ENCODE measurements around the gene FRAS1.
A peak's percentile ranks its signal among the peaks of the same experiment; 100 is the strongest.

Gene FRAS1

DNA sequence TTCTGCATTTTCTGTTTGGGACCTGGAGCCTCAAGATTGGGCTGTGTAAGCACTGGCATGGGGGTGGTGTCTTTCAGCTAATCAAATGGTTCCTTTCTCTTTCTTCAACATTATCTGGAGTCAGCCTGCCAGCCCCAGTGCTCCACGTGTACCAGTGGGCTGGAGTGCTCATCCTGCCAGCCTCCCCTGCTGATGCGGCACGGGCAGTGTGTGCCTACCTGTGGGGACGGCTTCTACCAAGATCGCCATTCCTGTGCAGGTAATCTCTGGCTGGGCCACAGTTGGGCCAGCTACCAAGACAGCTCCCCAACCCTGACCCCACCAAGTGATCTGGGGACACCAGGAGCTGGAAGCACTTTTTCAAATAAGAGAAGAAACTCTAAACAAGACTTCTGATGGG lies 229.2 kb downstream of the FRAS1 start:
- TF ChIP-seq, protein P1, sequence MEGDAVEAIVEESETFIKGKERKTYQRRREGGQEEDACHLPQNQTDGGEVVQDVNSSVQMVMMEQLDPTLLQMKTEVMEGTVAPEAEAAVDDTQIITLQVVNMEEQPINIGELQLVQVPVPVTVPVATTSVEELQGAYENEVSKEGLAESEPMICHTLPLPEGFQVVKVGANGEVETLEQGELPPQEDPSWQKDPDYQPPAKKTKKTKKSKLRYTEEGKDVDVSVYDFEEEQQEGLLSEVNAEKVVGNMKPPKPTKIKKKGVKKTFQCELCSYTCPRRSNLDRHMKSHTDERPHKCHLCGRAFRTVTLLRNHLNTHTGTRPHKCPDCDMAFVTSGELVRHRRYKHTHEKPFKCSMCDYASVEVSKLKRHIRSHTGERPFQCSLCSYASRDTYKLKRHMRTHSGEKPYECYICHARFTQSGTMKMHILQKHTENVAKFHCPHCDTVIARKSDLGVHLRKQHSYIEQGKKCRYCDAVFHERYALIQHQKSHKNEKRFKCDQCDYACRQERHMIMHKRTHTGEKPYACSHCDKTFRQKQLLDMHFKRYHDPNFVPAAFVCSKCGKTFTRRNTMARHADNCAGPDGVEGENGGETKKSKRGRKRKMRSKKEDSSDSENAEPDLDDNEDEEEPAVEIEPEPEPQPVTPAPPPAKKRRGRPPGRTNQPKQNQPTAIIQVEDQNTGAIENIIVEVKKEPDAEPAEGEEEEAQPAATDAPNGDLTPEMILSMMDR (conservative IDR thresholded peaks at IDR 0.05; ENCODE audit: low read depth, low read length) = no peak
- no peak for DNase-seq (ENCODE audit: low read depth)
- no peak overlapping the region for H3K4me3 ChIP-seq (ENCODE audit: low read length)

GRCh38 chr4:78288327-78288726 lies 231.2 kb downstream of the FRAS1 start:
- peak; percentile 40 for DNase-seq (ENCODE audit: low read depth)
- TF ChIP-seq, protein P1 (conservative IDR thresholded peaks at IDR 0.05; ENCODE audit: low read depth, low read length) = no peak
- H3K4me3 ChIP-seq (ENCODE audit: low read length) = no peak overlapping the region

- DNase-seq (ENCODE audit: low read depth) = no peak
- H3K4me3 ChIP-seq (ENCODE audit: low read length) = no peak overlapping the region
- TF ChIP-seq, protein P1 (conservative IDR thresholded peaks at IDR 0.05; ENCODE audit: low read depth, low read length) = no peak
Measured at GRCh38 chr4:78291277-78291676, 234.2 kb downstream of the FRAS1 start.

DNA sequence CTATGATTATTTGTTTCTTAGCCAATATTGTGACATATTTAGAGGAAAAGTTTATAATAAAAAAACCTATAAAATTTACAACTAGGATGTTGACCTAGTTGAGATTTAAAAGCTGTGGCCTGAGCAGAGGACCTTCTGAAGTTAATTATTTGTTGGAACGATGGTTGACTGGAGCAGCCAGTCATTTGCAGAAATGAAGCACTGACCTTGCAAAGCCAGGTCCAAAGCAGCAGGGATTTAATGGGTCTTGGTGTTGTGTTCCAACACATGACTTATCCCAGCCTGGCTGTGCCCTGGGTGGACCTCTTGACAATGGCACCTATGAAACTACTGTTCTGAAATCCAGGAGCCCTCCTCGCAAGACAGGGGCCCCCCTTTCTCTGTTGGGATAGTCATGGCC lies 235.2 kb downstream of the FRAS1 start:
- no peak overlapping the region for H3K4me3 ChIP-seq (ENCODE audit: low read length)
- TF ChIP-seq, protein P1 (conservative IDR thresholded peaks at IDR 0.05; ENCODE audit: low read depth, low read length) = no peak
- no peak for DNase-seq (ENCODE audit: low read depth)

DNA sequence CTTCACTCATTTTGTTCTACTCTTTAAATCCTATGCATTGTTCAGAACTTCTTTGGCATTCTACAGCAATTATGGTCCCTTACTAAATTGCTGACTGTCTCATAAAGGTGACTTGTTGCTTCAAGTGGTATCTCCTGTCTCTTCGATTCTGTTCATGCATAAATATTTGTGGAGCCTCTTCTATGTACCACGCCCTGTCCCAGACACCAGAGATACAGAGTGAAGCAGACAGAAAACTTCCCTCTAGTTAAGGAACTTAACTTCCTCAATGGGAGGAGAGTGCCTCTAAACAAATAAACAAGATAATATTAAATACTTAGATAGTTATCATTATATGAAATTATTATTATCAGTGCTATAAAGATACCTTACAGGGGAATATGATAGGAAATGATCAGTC lies 235.7 kb downstream of the FRAS1 start:
- H3K4me3 ChIP-seq (ENCODE audit: low read length) = no peak overlapping the region
- TF ChIP-seq, protein P1 (conservative IDR thresholded peaks at IDR 0.05; ENCODE audit: low read depth, low read length) = no peak
- DNase-seq (ENCODE audit: low read depth) = no peak

DNA sequence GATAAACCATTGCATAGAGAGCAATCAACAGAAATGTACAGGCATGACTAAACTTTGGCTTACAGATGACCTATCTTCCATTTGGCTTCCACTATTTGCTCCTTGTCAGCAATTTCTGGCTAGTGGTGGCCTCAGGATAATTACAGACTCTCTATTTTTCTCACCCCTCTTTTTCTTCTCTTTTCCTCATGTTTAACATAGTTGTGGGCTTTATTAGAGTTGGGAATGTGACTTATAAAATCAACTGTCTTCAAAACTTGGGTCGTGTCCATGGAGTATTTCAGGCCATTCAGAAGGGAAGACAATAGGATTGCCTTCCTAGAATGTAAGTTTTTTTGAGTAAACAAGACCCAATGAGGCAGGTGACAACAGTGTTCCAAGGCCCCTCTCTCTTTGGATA lies 236.2 kb downstream of the FRAS1 start:
- no peak overlapping the region for H3K4me3 ChIP-seq (ENCODE audit: low read length)
- peak; percentile 33 for DNase-seq (ENCODE audit: low read depth)
- TF ChIP-seq, protein P1 (conservative IDR thresholded peaks at IDR 0.05; ENCODE audit: low read depth, low read length) = no peak

DNA sequence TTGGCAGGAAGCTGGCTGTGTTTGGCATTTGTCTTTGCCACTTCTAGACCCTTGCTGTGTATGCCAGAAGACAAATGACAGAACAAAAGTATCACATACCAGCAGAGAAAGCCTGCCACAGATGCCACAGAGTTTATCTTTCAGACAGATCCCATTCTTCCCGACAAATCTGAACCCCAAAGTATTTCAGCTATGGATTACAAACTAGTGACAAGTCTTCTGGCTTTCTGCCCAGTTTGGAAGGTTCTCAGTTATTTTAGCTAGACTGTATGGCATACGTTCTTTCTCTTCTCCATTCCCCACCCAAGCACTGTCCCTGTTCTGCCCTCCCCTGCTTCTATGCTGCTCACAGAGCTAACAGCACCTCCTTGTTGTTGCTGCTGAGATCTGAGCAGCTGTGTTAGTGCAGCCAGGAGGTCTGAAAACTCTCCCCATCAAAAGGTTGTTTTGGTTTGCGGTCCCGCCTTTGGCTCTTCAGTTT lies 236.7 kb downstream of the FRAS1 start:
- peak; percentile 56 for DNase-seq (ENCODE audit: low read depth)
- no peak overlapping the region for H3K4me3 ChIP-seq (ENCODE audit: low read length)

More for the DNA sequence above, 236.7 kb downstream of the FRAS1 start:
- TF ChIP-seq, protein P1 (conservative IDR thresholded peaks at IDR 0.05; ENCODE audit: low read depth, low read length) = peak; percentile 35
